ENCODE results near the gene ST8SIA1.
"Not testable (repeated sequence)": the region's sequence is repeated elsewhere in the genome, so short reads cannot be mapped to it uniquely, and the experiment has no call there.

ST8SIA1 gene

DNA sequence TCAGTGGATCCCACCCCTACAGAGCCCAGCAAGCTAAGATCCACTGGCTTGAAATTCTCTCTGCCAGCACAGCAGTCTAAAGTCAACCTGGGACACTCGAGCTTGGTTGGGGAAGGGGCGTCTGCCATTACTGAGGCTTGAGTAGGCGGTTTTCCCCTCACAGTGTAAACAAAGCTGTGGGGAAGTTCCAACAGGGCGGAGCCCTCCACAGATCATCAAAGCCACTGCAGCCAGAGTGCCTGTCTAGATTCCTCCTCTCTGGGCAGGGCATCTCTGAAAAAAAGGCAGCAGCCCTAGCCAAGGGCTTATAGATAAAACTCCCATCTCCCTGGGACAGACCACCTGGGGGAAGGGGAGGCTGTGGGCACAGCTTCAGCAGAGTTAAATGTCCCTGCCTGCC lies 187.8 kb downstream of the ST8SIA1 start:
- DNase-seq, result not testable (repeated sequence)

Measured in NCI-H524 (cell line).